DMS53 (cell line): Measurements from ENCODE around the gene NPIPB5.
"Not testable (repeated sequence)": the region's sequence is repeated elsewhere in the genome, so short reads cannot be mapped to it uniquely, and the experiment has no call there.

ENCODE experiments used
- DNase-seq: peaks from one replicate; lab custom pipeline; 2025; lab: John Stamatoyannopoulos, UW

NPIPB5 gene

DNA sequence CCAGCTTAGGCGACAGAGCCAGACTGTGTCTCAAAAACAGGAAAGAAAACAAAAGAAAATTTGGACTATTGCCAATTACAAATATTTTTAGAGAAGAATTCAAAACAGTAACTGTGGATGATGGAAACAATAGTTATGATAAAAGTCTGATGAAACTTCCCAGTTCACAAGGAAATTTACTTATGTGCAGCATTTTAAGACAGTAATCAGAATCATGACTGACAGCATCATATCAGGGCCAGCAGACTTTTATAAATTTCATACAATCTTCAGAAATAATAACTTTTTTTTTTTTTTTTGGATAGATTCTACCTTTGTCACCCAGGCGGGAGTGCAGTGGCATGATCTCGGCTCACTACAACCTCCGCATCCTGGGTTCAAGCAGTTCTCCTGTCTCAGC lies at the start of gene NPIPB5:
Gene NPIPB5 (plus strand): TSS at position 301 of the 400 bp plus-strand sequence. CDS start 2,911 bp downstream, outside the sequence.
- not testable (repeated sequence) for DNase-seq

DNA sequence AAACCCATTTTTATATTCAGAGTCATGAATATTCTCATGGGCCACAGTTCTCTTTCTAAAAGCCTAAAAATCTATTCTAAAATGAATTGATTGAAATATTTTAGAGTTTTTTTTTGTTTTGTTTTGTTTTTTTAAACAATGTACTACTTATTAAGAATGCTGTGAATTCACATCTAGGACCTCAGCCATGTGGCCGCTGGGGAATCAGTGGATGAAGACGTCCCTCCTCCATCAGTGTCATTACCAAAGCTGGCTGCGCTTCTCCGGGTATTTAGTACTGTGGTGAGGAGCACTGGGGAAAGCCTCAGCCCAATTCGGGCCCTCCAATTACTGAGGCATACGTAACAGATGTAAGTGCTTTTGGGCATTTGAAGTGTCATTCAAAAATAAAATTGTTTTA lies 41.8 kb upstream of the NPIPB5 start:
- DNase-seq, result not testable (repeated sequence)

GRCh38 chr16:22537996-22538395 lies 27.3 kb downstream of the NPIPB5 start:
- DNase-seq, result not testable (repeated sequence)

GRCh38 chr16:22544809-22545208 lies 34.1 kb downstream of the NPIPB5 start:
- not testable (repeated sequence) for DNase-seq

GRCh38 chr16:22546630-22547029 lies 35.9 kb downstream of the NPIPB5 start:
- not testable (repeated sequence) for DNase-seq

DNA sequence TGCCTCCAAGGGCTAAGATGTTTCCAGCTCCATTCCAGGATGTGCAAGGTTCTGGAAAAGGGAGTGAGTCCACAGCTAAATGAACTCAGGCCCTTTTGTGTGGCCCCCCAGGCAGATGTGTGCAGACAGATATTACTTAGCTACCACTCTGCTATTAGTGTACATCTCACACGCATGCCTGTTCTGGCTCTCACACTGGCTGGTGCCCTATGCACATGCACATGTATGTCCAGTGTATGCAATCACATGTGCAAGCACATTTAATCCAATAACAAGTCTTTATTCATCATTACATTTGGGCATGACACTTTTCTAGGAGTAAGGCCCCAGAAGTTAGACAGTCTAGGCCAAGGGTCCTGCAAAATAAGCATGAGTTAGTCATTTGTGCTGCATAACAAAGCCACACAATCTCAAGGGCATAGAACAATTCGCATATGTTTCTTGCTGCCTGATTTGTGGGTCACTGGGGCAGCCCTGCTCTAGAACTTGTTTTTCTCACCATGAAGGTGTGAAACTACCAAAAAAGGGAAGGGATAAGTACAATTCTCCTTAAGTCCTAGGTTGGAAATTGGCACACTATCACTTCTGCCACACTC lies 36.6 kb downstream of the NPIPB5 start:
- not testable (repeated sequence) for DNase-seq

DNA sequence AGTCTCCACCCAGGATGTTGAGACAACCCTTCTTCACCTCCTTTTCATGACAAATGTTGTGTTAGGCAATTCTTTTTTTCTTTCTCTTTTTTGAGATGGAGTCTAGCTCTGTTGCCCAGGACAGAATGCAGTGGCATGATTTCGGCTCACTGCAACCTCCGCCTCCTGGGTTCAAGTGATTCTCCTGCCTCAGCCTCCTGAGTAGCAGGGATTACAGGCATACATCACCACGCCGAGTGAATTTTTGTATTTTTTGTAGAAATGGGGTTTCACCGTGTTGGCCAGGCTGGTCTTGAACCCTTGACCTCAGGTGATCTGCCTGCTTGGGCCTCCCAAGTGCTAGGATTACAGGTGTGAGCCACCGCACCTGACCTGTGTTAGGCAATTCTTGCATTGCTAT lies 39.2 kb downstream of the NPIPB5 start:
- not testable (repeated sequence) for DNase-seq

GRCh38 chr16:22551143-22551542 lies 40.5 kb downstream of the NPIPB5 start:
- DNase-seq, result not testable (repeated sequence)

GRCh38 chr16:22551651-22552050 lies 41.0 kb downstream of the NPIPB5 start:
- not testable (repeated sequence) for DNase-seq

GRCh38 chr16:22556759-22557158 lies 46.1 kb downstream of the NPIPB5 start:
- not testable (repeated sequence) for DNase-seq
